Sigmoid colon (tissue), 4 donors: ENCODE results near the gene HLA-G.

Source experiments
- CTCF ChIP-seq, 4 experiments: fragments of 450-650 bp in 3 of 4; fragments of 200-600 bp in 1 of 4; IDR thresholded peaks; one replicate each; pipeline ENCODE4 v1.5.1; 2016 to 2019; ENCODE audit warnings: antibody characterized with exemption in 4 of 4, mild to moderate bottlenecking in 3 of 4, moderate library complexity in 2 of 4
- POLR2AphosphoS5 ChIP-seq, 4 donors: sonication (generic); formaldehyde crosslinking; IDR thresholded peaks; one replicate each; pipeline ENCODE4 v1.6.1; 2017; ENCODE audit warnings: antibody characterized with exemption in 4 of 4

GRCh38 chr6:29791162-29791561, 36.5 kb upstream of the HLA-G start:
- TF ChIP-seq POLR2AphosphoS5 (IDR thresholded peaks at IDR 0.05) (no peak), CTCF (IDR thresholded peaks at IDR 0.05) (no peak)
